GM21390 (cell line): ENCODE measurements around the gene BRI3.
"Not testable (repeated sequence)": the region's sequence is repeated elsewhere in the genome, so short reads cannot be mapped to it uniquely, and the experiment has no call there.

Experiments used
- ATAC-seq: cut with Tn5 transposase; IDR thresholded peaks from one replicate; pipeline ENCODE4 v1.9.1; 2021; ENCODE audit not compliant: unreplicated experiment

The BRI3 gene

DNA sequence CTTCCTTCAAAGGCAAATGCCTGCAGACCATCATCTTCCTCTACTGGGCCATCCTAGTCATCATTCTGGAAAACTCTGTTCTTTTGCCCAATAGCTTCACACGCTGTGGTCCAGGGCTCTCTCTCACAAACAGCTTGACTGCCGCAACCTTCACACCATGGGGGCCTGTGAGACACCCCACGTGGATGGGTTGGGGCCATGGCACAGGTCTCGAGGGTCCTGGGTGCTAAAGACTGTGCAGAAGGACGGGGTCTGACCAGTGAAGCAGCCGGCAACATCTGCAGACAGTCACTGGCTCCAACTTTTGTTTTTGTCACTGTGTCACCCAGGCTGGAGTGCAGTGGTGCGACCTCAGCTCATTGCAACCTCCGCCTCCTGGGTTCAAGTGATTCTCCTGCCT is 28.1 kb downstream of the BRI3 start:
- no peak for ATAC-seq

DNA sequence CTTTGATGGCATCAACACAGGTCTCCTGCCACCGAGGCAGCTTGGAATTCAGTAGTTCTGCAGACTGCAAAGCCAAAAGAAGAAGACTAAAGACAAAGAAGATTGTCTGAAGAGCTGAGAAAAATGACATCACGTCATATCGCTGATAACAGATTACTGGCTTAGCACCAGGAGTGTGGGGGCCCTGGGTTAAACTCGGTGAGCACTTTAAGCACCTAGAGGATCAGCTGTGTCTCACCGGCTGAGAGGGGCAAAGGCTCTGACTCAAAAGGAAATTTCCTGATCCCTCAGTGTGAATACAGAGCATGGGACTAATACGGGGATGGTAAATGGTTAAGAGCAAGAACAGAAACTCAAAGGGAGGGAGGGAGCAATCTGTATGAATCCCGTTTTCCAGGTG is 30.7 kb downstream of the BRI3 start:
- no peak for ATAC-seq

DNA sequence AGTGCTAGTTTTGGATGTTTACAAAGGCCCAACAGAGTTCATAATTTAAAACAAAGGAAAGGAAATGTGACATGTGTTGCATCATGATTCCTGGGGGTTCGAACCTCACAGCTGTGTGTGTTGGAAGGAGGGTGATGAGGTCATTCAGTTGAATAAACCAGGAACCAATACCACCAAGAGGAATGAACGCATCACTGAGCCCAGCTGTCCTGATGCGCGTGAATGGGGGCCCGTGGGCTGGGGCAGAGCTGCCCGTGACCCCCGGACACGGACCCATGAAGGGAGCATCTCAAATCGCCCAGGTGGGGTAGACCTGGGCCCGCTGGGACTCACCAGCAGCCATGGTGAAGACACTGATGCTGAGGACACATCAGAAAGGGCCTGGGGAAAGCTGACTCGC is 33.0 kb downstream of the BRI3 start:
- ATAC-seq, result no peak

DNA sequence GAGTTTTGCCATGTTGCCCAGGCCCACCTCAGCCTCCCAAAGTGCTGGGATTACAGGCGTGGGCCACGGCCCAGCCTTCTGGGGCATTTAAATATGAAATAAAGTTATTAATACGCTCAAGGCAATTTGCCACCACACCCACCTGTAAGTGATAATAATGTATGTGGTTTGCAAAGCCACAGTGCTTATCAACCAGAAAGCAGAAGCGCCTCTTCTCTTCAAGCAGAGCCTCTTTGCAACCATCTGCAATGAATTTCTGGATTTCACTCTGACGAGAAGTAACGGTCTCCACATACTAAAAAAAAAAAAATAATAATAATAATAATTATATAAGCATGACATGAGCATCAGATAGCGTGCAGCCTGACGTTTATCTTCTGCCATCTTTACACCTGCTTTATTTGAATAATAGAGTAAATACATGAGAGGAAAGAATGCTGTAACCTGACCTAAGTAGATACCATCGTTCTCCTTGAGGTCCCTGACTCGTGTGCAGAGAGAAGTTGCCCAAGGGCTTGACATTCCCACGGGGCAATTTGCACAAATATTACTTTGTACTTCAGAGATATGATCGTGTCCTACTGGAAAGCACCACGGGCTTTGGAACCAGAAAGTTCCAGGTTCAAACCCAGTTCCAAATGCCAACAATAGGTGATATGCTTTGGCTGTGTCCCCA is 34.0 kb downstream of the BRI3 start:
- peak; percentile 76 for ATAC-seq

DNA sequence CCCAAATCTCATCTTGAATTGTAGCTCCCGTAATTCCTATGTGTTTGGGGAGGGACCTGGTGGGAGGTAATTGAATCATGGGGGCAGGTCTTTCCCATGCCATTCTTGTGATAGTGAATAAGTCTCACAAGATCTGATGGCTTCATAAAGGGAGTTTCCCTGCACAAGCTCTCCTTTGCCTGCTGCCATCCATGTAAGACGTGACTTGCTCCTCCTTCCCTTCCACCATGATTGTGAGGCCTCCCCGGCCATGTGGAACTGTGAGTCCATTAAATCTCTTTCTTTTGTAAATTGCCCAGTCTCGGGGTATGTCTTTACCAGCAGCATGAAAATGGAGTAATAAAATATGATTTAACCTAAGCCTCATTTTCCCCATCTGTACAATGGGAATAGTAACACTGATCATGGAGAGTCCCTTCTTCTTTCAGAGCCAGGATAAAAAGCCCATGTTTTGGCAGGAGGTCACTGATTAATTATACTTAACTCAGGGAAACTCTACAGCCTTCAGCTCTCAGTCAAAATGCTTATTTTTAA is 34.6 kb downstream of the BRI3 start:
- not testable (repeated sequence) for ATAC-seq

DNA sequence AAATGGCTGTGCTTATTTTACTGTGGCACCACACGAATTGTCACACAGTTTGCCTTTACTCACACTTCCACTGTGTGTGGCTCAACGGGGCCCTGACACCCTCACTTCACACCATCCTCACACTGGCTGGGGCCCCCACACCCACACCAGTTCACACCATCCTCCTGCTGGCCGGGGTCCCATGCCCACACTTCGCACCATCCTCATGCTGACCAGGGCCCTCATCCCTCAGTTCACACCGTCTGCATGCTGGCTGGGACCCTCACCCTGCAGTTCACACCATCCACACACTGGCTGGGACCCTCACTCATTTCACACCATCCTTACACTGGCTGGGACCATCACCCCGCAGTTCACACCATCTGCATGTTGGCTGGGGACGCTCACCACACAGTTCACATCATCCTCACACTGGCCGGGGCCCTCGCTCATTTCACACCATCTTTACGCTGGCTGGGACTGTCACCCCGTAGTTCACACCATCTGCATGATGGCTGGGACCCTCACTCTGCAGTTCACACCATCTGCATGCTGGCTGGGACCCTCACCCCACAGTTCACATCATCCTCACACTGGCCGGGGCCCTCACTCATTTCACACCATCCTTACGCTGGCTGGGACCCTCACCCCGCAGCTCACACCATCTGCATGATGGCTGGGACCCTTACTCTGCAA is 36.0 kb downstream of the BRI3 start:
- ATAC-seq, result no peak

DNA sequence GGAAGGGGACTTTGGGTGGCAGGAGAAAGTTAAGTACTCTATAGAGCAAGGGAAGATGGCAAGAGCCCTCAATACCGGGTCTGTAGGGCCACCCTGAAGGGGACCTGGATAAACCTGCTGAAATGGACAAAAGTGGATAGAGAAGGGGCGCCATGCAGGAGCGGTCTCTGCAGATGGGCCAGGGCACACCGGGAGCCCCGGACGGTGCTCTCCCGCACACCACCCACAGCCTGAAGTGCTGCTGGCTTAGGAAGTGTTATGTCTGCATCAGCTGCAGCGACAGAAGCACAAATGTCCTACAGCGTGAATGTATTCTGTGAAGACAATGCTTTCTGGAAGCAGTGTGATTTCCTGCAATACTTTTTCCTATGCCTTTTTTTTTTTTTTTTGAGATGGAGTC is 37.7 kb downstream of the BRI3 start:
- ATAC-seq, result no peak

DNA sequence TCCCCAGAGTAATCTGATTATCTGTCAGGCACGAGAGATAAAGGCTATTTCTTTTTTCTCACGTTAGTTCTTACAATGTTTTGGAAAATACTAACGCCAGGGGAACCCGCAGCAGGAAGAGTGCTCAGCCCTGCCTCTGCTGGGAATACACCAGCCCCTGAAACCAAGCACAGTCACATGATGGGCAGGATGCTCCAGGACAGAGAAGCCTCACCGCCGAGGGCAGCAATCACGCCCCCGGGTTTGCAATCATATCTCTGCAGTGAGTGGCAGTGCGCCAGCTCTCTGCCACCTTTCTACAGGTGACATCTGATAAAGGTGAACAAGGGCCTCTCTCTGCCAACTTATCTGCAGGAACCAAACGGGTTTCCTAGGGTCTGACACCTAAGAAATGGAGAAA is 39.8 kb downstream of the BRI3 start:
- ATAC-seq, result no peak

DNA sequence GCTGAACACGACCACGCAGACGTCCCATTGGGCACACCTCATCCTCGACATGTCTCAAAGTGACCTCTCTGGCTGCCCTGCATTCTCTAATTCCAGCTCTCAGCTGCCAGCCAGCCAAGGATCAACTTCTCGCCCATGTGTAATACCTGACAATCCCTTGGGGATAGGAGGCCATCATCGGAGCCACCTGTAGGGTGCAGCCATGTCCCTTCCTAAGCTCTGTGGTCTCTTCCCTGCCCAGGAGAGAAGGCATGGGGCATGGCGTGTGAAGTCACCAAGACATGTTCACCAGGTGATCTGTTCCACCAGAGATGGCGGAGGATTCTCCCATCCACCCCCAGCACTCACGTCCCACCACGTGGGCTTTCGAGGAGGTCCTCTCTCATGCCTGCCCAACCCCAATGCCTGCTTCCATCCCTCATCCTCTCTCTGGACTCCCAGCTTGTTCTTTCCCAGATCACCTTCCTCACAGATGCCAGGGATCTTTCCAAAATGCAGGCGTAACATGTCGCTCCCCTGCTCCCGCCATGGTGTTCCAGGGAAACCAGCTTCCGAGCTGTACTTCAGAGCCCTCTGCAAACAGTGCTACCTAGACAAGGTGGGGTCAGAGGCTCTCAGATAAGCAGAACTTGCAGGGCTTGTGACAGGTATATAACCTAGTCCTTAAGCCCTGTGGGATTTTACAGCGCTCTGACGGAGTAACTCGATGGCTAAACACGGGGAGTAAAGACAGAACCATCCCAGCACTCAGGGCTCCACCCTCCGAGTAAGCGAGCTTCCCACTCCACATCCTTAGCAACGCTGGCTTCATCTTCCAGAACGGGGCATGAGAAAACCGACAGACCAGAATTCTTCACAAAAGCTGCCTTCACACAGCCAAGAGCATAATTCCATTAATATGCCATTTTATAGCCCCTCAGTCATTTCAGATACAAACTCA is 41.1 kb downstream of the BRI3 start:
- no peak for ATAC-seq

DNA sequence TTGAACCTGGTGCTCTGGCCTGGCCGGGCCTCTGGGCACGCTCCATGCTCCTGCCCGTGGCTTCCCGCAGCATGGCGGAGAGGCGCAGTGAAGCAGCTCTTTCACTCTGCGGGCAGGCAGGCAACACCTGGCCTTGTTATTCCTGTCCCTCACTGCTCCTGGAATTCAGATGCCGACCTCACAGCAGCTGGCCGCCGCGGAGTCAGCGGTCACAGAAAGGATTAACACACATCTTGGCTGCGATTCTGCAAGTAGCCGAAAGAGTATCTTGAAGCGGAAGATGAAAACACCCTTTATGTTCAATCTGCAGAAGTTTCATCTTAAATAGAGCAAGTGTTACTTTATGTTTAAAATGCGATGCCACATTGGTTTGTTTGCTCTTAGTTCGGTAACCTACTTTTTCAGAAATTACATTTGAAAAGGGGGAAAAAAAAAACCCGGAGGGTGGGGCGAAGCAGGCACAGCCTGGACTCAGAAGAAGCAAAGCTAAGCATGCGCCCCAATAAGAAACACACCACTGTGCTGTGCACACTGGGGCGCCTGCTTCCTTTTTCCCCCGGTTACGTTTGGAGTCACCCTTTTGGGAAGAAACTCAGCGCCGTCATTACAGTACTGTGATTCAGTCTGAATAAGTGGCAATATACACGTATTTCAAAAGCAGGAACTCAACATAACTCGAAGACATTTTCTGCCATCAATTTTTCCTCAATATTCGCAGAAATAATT is 42.3 kb downstream of the BRI3 start:
- ATAC-seq, result no peak

DNA sequence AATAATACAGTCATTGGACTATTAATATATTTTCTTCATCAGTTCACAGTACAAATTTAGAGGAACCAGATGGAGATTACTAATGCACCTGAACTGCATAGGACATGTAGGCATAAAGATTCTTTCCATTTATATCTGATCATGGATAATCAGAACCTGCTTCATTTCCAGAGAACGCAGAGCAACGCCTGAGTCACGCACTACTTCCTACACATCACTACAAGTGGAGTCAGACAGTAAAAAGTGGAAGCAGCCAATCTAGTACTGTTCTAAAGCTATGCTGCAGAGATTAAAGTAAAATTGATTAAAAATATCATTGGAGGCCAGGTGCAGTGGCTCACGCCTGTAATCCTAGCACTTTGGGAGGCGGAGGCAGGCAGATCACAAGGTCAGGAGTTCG is 43.3 kb downstream of the BRI3 start:
- no peak for ATAC-seq

DNA sequence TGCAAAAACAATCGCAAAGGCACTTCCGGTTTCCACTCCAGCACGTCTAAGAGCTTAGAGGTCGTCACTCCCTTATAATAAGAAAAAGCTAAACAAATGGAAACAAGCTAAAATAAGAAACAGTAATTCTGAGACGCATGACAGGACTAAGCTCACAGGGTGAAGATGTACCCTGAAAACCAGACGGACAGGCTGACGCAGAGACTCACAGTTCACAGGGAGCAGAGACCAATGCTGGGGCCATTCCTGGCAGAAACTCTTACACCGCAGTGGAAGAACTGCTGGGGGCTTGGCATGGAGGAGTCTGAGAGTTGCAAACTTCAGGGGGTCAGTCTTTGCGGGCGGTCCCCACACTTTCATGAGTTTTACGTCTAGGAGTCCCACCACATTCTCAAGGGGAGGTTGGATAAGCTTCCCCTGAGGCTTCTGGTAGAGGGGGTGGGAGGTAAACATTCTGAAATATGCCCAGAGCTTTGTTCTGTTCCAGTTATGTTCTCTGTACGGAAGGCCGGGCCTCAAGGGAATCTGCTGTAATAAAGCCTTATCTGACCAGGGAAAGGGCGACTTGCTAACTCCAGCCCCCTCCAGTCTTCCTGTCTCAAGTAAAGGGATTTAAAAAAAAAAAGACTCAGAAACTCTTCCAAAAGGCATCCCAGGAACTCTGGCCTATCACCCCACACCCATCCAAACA is 47.8 kb downstream of the BRI3 start:
- ATAC-seq, result no peak

DNA sequence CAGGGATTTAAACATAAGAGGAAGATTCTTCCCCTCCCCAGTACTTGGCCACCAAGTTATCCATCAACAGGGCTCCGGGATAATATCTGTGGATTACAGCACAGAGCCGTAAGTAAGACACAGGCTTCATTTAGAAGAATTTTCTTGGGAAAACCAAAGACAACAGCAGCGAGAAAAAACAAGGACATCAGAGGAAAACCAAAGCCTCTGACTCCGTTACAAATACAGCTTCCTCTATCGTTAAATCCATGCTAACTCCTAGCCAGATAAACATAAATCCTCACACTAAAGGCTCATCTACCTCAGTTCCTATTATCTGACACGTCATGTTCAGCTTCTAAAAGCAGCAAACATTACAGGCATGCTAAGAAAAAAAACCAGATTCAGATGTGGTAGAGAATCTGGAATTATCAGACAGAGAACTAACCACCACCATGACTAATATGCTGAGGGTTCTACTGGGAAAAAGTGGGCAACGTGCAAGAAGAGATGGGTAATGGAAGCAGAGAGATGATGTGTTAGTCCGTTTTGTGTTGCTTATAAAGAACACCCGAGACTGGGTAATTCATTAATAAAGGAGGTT is 48.4 kb downstream of the BRI3 start:
- no peak for ATAC-seq

DNA sequence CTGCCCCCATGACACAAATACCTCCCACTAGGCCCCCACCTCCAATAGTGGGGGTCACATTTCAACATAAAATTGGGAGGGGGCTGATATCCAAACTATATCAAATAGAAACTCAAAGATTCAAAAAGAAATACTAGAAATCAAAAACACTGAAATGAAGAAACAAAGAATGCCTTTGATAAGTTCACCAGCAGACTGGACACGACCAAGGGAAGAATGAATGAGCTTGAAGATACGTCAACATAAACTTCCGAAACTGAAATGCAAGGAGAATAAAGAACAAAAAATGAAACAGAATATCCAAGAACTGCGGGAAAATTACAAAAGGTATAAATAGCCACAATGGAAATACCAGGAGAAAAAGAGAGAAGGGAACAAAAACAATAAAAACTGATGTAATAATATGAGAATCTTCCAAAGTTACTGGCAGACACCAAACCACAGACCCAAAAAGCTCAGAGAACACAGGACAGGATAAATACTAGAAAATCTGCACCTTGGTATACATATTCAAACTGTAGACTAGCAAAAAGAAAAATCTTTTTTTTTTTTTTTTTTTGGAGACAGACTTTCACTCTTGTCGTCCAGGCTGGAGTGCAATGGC is 49.5 kb downstream of the BRI3 start:
- no peak for ATAC-seq

DNA sequence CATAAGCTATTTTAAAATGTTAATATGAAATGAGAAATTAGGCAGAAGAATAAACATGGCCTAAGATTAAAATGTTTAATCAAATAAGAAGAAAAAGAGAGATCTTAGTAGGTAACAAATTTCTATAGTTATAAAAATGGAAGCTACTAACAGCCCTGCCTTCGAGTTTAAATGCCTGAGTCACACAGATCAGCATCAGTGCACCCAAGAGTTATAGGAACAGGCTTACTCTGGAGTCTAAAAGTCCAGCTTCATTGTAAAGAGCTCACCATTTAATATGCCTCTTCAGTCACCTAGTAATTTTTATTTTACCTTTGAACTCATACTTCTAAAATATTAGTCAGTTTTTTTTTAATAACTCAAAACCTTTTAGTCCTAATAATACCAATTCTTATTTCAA is 52.6 kb downstream of the BRI3 start:
- no peak for ATAC-seq

DNA sequence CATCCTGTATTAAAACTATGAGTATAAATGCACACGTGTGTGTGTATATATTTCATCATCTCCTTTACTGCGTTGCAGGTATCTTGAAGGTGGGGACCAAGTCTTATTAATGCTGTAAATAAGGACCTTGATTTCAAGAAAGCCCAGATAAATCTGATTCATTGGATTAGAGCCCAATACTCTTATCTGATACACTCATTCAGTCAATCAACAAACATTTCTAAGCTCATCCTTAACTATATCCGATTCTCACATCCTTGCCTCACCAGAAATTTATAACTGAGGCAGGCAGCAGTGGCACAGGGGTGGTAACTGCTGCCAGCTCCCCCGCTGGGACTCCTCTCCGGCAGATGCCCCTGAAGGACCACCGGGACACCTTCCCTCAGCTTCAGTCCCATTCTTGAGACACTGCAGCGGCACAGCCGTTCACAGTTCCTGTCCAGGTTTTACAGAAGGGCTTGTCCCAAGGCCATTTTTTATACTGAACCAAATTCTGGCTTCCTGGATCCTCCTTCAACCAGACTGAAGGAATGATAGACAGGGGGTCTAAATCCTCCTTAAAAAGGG is 54.0 kb downstream of the BRI3 start:
- ATAC-seq, result no peak

DNA sequence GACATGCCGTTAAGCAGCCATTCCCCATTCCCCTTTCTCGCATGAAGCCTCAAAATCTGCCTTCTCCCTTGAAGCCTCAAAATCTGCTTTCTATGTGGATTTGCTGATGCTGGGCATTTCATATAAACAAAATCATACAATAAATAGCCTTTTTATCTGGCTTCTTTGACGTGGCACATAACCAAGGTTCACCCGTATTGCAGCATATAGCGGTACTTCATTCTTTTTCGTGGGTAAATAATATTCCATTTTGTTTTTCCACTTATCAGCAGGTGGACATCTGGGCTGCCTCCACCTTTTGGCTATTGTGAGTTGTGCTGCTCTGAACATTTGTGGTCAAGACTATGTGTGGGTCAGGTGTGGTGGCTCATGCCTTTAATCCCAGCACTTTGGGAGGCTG is 57.0 kb downstream of the BRI3 start:
- no peak for ATAC-seq

DNA sequence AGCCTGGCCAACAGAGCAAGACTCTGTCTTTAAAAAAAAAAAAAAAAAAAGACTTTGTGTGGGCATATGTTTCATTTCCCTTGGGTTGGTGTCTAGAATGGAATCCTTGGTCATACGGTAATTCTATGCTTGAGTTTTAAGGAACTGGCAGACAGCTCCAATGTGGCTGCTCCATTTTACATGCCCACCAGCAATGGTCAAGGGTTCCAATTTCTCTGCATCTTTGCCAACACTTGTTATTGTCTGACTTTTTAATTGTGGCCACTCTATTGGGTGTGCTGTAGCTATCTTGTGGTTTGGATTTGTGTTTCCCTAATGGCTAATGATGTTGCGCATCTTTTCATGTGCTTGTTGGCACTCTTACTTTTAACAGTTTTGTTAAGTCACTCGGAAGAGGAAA is 57.6 kb downstream of the BRI3 start:
- ATAC-seq, result no peak

DNA sequence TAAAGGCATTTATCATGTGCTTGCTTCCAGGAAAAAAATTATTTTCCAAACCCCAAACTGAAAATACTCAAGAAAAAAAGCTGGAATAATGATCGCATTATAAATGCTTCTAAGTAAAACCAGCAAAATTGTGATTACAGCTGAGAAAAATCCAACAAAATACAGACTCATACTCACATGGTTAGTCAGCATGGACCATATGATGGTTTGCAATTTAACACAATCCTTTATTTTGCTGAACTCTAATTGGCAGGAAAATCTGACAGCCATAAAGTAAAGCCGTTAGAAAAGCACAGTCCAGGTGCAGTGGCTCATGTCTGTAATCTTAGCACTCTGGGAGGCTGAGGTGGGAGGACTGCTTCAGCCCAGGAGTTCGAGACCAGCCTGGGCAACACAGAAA is 59.6 kb downstream of the BRI3 start:
- ATAC-seq, result no peak
